NCI-H82 treated with DMSO at 0.1 percent for 48 hours (cell line): ENCODE results near the gene FCAMR.

Source experiments
- DNase-seq: peaks from one replicate; lab custom pipeline; 2025; ENCODE audit not compliant: unreplicated experiment; lab: John Stamatoyannopoulos, UW

The FCAMR gene

GRCh38 chr1:207000651-207001291 lies 30.5 kb upstream of the FCAMR start:
- DNase-seq = no peak

GRCh38 chr1:206998816-206999215 lies 28.6 kb upstream of the FCAMR start:
- DNase-seq = no peak

DNA sequence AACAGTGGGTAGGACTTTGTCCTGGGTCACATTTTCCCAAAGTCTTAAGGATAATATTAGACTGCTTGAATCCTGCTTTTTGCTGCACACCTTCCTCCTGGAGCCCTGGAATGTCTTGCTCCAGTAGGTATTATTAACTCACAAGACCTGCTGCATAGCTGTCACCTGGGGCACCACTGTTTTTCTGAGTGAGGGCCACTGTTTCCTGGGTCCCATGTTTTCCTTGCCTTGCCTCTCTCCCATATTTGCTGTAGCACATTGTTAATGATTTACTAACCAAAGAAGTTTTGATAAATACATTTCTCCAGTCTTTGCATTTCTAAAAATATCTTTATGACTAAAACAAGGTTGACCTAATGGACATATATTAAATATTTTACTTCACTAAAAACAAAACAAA lies 22.5 kb upstream of the FCAMR start:
- DNase-seq = no peak

DNA sequence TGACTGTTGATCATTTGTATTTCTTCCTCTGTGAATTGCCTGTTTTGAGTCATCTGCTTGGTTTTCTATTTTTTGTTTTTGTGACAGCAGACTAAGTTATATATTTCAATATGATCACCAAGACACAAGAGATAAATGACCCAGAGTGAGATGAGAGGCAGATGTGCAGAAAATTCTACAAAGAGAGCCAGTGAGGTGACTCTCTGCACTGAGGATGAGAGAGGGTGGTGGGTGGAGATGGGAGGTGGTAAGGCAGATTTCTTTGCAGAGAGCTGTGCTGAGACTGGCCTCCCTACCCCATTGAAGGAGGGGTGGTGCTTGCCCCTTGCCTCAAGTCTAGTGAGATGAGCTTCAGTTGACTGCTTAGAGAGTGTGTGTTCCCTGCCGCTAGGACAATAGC lies 17.6 kb upstream of the FCAMR start:
- DNase-seq = no peak

DNA sequence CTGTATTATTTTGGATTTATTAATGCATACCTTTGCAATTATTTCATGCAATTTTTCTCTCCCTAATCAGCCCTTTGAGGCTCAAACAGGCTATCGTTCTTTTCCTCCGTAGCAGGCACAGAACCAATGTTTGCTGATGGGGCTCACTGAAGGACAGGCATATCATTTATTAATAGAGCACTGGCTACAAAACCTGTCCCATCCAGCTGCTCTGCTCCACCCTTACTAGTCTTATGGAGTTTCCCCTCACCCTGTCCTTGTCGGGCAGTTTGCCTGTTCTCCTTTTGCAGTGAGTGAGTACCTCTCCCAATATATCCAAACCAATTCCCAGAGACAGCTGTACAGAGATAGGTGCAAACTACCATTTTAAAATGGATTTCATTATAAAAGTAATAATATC lies 16.6 kb upstream of the FCAMR start:
- DNase-seq = no peak

DNA sequence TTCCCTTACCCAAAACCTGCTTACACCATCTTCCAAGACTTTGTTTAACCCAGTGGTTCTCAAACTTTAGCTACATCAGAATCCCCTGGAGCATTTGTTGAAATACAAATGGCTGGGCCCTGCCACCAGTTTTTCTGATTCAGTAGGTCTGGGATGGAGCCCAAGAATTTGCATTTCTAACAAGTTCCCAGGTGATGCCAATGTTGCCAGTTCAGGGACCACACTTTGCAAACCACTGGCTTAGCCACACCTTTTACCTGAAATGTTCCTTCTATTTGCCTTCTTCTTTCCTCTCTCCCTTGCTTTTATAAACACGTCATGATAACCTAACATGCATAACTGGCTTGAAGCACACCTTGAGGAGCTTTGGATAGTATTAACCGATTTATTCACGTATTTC lies 16.1 kb upstream of the FCAMR start:
- DNase-seq = no peak

GRCh38 chr1:206985162-206985749 lies 15.0 kb upstream of the FCAMR start:
- DNase-seq = no peak

- DNase-seq = peak; percentile 3
Measured at GRCh38 chr1:206982216-206982615, 12.0 kb upstream of the FCAMR start.

DNA sequence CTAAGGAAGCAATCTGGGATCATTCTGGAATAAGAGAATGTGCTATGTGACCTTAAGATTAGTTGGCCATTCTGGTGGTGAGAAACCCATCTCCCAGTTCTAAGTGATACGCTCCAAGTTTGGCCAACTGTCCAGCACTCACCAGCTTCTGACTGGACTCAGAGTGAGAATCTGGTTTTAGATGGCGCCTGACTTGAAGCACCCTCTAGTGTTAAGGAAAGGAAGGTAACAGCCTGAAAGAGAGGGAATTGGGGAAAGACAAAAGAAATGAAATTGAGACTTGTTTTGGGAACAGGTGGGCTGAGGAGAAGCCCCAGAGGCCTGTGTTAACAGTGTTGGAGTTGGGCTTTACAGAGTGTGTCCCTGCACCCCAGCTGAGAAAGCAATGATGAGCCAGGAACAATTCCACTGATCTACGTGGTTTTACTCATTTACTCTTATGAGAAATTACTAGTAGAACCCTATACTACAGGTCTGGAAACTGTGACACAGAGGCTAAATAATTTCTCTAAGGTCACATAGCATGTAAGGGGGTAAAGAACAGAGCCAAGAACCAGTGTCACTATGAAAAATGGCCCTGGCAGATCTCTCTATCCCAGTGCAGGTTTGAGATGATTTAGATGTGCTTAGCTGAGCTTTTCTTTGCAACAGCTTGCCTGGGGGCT lies 9.3 kb upstream of the FCAMR start:
- peak; percentile 18 for DNase-seq

- DNase-seq = no peak
Measured at GRCh38 chr1:206978259-206978658, 8.0 kb upstream of the FCAMR start.

GRCh38 chr1:206975306-206975705 lies 5.0 kb upstream of the FCAMR start:
- no peak for DNase-seq

DNA sequence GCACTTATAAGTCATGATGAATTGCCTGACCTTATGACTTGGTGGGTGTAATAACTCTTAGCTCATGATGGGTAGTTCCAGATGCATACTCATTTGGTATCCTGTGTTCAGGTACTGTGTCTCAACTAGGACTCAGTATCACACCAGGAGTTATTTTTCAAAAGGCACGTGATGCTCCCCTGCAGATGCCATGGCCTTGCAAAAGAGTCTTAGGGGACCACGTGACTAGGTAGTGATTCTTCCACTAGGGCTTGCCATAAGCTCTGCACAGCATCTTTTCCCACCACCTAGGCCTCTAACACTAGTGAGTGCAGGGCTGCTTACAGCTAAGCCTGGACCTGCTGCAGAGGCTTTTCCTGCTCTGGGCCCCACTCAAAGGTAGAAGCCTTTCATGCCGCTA lies 3.9 kb upstream of the FCAMR start:
- no peak for DNase-seq

GRCh38 chr1:206972728-206973127 lies 2.5 kb upstream of the FCAMR start:
- no peak for DNase-seq

- DNase-seq = no peak
Measured at GRCh38 chr1:206971029-206971655, 882 bp upstream of the FCAMR start.

GRCh38 chr1:206969090-206969489 lies 1.2 kb downstream of the FCAMR start:
- no peak for DNase-seq

GRCh38 chr1:206967096-206967849 lies 3.0 kb downstream of the FCAMR start:
- DNase-seq = no peak

GRCh38 chr1:206965781-206966180 lies 4.5 kb downstream of the FCAMR start:
- DNase-seq = no peak

DNA sequence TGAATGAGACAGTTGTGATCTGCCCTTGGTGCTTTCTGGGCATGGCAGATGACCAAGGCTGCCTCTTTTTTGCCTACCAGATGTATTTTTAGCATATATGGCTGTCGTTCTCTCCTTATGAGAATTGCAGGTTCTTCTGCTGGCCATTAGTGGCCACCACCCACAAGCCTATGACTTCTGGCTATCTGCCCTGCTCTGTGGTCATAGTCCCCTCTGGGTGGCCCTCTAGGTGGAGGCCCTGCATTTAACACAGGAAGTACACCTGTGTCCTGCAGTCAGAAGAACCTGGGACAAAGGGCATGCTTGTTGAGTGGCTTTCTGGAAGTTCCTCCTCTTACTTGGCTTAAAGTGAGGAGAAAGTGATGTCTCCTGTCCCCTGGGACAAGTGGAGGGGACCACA lies 6.5 kb downstream of the FCAMR start:
- DNase-seq = no peak

- no peak for DNase-seq
Measured at GRCh38 chr1:206963119-206963712, 7.0 kb downstream of the FCAMR start.

DNA sequence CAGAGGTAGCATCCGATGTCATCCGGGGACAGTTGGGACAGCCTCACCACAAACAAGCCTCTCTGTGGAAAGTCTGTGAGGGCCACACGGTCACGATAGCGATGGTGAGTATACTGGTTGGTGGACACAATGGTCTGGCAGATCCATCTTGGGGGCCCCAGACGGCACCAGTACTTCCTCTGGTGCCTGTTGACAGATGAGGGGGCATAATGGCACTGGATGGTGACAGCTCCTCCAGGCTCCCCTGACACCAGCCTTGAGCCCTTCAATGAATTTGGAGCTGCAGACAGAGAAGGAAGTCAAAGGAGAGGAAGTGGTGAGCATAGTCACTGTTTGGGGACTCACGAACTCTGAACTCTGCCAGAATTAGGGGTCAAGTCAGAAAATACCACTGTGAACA lies 8.0 kb downstream of the FCAMR start:
- no peak for DNase-seq

- no peak for DNase-seq
Measured at GRCh38 chr1:206961668-206962067, 8.6 kb downstream of the FCAMR start.
